Esophagus squamous epithelium (tissue), 4 donors: ENCODE results near the gene ZBTB42.

Source experiments
- POLR2A ChIP-seq, 4 donors: fragments of 450-650 bp; IDR thresholded peaks; one replicate each; pipeline ENCODE4 v1.6.1; 2017; ENCODE audit warnings: antibody characterized with exemption in 4 of 4, mild to moderate bottlenecking in 4 of 4, moderate library complexity in 3 of 4
- TF ChIP-seq, protein P1 (sequence below), 6 experiments: fragments of 450-650 bp in 4 of 6; fragments of 200-600 bp in 2 of 6; sonication (generic) in 2 of 6; IDR thresholded peaks; one replicate each; pipeline ENCODE4 v1.5.1; 2016 to 2019; ENCODE audit warnings: antibody characterized with exemption in 6 of 6, mild to moderate bottlenecking in 4 of 6, moderate library complexity in 4 of 6

DNA sequence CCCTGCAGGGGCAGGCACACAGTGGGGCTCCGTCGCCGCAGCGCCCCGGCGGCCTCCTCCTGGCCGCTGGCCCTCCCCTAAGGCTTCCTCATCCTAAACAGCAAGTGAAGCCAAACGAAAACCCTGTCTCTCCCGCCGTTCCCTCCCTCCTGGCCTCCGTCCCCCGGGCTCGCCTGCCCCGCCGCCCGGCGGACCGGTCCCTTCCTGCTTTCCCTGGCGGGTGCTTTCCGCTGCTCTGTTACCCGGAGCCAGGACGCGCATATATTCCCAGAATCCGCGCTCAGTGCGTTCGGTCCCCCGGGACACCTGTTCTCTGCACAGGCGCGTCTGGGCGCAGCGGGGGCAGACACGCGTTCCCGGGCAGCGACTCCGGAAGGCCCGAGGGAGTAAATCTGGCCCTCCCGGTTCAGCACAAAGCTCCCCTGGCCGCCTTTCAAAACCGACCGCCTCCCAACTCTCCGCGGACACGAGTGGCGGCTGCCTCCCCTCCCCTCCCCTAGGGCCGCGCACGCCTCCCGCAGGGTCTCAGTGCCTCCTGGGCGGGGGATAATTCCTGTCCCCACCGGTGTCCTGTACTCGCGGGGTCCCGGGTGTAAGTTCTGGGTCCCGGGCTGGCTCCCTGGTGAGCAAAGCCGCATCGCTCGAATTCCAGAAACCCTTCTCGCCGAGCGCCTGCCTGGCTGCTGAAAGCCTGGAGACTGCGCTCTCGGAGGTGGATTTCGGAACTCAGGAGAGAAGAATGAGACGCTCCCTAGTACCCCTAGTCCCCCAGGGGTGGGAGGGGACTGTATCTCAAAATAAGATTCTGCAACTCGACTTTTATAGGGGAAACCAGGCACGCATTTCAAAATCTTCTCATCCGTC is 42.8 kb downstream of the ZBTB42 start:
- TF ChIP-seq, protein P1, sequence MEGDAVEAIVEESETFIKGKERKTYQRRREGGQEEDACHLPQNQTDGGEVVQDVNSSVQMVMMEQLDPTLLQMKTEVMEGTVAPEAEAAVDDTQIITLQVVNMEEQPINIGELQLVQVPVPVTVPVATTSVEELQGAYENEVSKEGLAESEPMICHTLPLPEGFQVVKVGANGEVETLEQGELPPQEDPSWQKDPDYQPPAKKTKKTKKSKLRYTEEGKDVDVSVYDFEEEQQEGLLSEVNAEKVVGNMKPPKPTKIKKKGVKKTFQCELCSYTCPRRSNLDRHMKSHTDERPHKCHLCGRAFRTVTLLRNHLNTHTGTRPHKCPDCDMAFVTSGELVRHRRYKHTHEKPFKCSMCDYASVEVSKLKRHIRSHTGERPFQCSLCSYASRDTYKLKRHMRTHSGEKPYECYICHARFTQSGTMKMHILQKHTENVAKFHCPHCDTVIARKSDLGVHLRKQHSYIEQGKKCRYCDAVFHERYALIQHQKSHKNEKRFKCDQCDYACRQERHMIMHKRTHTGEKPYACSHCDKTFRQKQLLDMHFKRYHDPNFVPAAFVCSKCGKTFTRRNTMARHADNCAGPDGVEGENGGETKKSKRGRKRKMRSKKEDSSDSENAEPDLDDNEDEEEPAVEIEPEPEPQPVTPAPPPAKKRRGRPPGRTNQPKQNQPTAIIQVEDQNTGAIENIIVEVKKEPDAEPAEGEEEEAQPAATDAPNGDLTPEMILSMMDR (IDR thresholded peaks at IDR 0.05) = no peak
- no peak for TF ChIP-seq POLR2A (IDR thresholded peaks at IDR 0.05)
